ENCODE measurements around the gene KIAA0232. TPM values are rescaled to one million over a fixed set of nuclear protein-coding genes. Genes with fewer than 3 reads are reported as not detected.

Gene KIAA0232
- polyA plus RNA-seq, 1 donor from 2014 or later, result 57.6 TPM

DNA sequence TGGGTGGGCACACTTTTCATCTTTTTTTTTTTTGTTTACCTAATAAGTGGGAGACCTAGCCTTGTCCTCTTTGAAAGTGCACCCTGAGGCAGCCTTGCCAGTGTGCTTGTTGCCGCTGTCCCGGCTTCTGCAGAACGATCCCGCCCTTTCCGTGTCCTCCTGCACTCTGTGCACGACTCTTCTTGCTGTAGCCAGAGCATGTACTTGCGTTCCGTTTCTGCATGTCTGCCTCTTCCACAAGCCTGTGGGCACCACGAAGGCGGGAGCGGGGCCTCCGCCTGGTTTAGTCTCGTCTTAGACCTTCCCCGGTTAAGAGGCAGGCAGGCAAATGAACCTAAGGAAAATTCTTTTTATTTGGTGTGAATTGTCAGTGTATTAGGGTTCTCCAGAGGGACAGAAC lies 94.5 kb downstream of the KIAA0232 start:
- H2AFZ ChIP-seq (ENCODE audit: low read depth, low read length), result no peak overlapping the region
- H4K20me1 ChIP-seq (ENCODE audit: insufficient read depth), result no peaks in the 10 kb centered on the region
- H3K9ac ChIP-seq (ENCODE audit: low read length), result no peak overlapping the region
- H3K27ac ChIP-seq (ENCODE audit: low read length), result no peak overlapping the region
- H3K79me2 ChIP-seq (replicated peaks; ENCODE audit: insufficient read depth, low read length), result no peaks in the 10 kb centered on the region
- H3K4me3 ChIP-seq (ENCODE audit: low read length), result no peak overlapping the region
- TF ChIP-seq EP300 (conservative IDR thresholded peaks at IDR 0.05; ENCODE audit: poor library complexity, severe bottlenecking), result no peak
- no peaks in the 10 kb centered on the region for H3K9me3 ChIP-seq (ENCODE audit: low read length)
- no peaks in the 10 kb centered on the region for H3K27me3 ChIP-seq (ENCODE audit: insufficient read depth, low read depth, low read length)
- H3K9me2 ChIP-seq (ENCODE audit: insufficient read depth, low read length), result no peaks in the 10 kb centered on the region
- no peaks in the 10 kb centered on the region for H3K36me3 ChIP-seq (ENCODE audit: insufficient read depth, low read length)
- H3F3A ChIP-seq (ENCODE audit: insufficient read depth, low read length, poor library complexity, severe bottlenecking), result no peaks in the 10 kb centered on the region
- H3K4me2 ChIP-seq (ENCODE audit: low read length), result no peak overlapping the region

DNA sequence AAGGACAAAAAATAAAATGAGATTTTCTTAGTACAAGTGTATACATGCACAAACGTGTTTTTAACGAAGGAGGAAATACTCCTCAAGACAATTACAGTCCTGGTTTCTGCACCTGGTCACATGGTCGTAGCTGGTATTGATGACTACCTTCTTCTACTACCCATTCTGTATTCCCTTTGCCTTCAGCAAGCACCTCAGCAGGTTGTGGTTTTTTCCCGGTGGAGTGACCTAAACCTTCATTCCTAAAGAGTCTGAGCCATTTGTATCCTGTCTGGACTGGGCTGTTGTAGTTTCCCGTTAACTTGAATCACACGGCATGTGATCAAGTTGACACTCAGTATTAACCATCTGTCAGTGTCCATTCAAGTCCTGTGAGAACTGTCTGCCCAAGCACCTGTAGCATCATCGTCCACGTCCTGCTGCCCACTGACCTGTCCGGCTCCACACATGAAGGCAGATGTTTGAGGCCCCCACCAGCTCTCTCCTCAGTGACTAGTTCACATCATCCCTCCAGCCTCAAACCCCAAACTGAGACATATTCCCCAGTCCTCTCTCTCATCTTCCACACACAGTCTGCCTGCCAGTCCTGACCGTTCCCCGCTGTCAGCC lies 96.0 kb downstream of the KIAA0232 start:
- no peaks in the 10 kb centered on the region for H3K27me3 ChIP-seq (ENCODE audit: insufficient read depth, low read depth, low read length)
- no peaks in the 10 kb centered on the region for H3K9me3 ChIP-seq (ENCODE audit: low read length)
- H3K9me2 ChIP-seq (ENCODE audit: insufficient read depth, low read length), result no peaks in the 10 kb centered on the region
- no peaks in the 10 kb centered on the region for H3K36me3 ChIP-seq (ENCODE audit: insufficient read depth, low read length)
- no peak overlapping the region for H3K4me3 ChIP-seq (ENCODE audit: low read length)
- H3K9ac ChIP-seq (ENCODE audit: low read length), result no peak overlapping the region
- TF ChIP-seq RAD21 (conservative IDR thresholded peaks at IDR 0.05) (no peak), POLR2AphosphoS5 (IDR thresholded peaks at IDR 0.05) (no peak), TAF1 (IDR thresholded peaks at IDR 0.05; ENCODE audit: low read depth) (no peak), EZH2 (IDR thresholded peaks at IDR 0.05; ENCODE audit: borderline replicate concordance, insufficient read depth, low read length, poor library complexity, severe bottlenecking) (no peak), SMC3 (conservative IDR thresholded peaks at IDR 0.05; ENCODE audit: poor library complexity) (no peak), REST (IDR thresholded peaks at IDR 0.05; ENCODE audit: borderline replicate concordance) (no peak), CTCF (IDR thresholded peaks at IDR 0.05; ENCODE audit: poor library complexity, severe bottlenecking) (no peak), EP300 (conservative IDR thresholded peaks at IDR 0.05; ENCODE audit: poor library complexity, severe bottlenecking) (no peak), MXI1 (conservative IDR thresholded peaks at IDR 0.05; ENCODE audit: poor library complexity, severe bottlenecking) (no peak)
- no peaks in the 10 kb centered on the region for H4K20me1 ChIP-seq (ENCODE audit: insufficient read depth)
- H2AFZ ChIP-seq (ENCODE audit: low read depth, low read length), result no peak overlapping the region
- H3K79me2 ChIP-seq (replicated peaks; ENCODE audit: insufficient read depth, low read length), result no peaks in the 10 kb centered on the region
- no peak overlapping the region for H3K4me2 ChIP-seq (ENCODE audit: low read length)
- no peaks in the 10 kb centered on the region for H3F3A ChIP-seq (ENCODE audit: insufficient read depth, low read length, poor library complexity, severe bottlenecking)
- H3K27ac ChIP-seq (ENCODE audit: low read length), result no peak overlapping the region

Data from neural cell (in vitro differentiated cells).